ENCODE measurements around the gene IGSF1. TPM values are rescaled to one million over a fixed set of nuclear protein-coding genes. Genes with fewer than 3 reads are reported as not detected.
"Not testable (repeated sequence)": the region's sequence is repeated elsewhere in the genome, so short reads cannot be mapped to it uniquely, and the experiment has no call there.

The IGSF1 gene
- total RNA-seq, 2 donors from 2014 or later = 2.4 to 4.1 TPM

DNA sequence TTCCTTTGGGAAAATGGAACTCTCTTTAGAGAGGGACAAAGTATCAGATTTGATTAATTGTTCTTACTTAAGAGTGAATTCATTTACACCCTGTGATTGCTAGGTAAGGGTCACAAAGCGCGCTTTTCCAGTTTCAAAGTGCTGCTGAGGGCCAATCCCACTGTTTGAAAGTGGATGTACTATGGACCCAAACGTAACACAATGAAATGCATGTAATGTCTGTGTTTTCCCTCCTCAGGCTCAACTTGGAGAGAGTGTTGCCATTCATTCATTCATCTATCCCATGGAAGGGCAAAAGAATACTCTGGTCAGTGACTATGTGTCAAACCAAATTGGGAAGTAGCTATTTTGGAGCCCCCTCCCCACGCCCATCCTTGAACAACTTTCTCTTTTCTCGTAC is 16.1 kb downstream of the IGSF1 start:
- intact Hi-C loops (cut with DNase I) = no loop called here
- no peak for ATAC-seq
- DNase-seq = no peak

- ATAC-seq (no peak), DNase-seq (no peak)
- intact Hi-C loops (cut with DNase I) = no loop called here
Measured at GRCh38 chrX:131271826-131272225, 17.3 kb downstream of the IGSF1 start.

DNA sequence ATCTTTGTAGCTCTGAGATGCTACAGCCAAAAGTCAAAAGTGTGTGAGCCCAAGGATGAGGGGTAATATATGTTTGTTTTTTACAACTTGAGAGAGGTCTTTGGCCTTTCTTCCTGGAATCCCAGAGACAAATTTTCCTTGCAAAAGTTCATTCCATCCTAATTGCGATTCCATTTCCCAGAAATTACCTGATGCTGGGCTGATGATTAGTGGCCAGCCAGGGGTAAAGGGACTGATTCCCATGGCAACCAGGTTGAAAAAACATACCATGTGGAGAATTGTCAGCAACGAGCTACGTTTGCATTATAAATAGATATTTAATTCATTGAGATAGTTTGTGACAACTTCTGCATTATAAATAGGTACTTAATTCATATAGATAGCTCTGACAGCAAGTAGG is 17.8 kb downstream of the IGSF1 start:
- intact Hi-C loops (cut with DNase I) = no loop called here
- ATAC-seq (no peak), DNase-seq (no peak)

- no peak for DNase-seq
- intact Hi-C loops (cut with DNase I) = no loop called here
- ATAC-seq = no peak
Measured at GRCh38 chrX:131270080-131270479, 19.0 kb downstream of the IGSF1 start.

DNA sequence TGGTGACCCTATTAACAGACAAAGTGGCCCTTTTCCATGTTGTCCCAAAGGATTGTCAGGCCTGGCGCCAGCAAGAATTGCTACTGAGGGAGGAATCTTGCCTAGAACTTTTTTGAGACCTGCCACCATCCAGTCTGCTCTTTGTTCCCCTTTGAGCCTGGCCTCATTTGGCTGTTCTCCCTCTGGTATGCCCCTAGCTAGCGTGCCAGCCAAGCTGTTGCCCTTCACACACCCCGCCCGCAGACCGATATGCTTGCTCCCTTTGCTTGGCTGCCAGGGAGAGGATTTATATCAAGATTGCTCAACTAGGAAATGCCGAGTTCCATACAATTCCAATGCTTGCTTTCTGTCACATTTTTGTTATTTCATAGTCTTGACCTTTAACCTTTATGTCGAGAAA is 24.4 kb downstream of the IGSF1 start:
- DNase-seq = no peak
- ATAC-seq = peak in 1 of 2 donors; percentile 81
- intact Hi-C loops (cut with DNase I) = no loop called here

DNA sequence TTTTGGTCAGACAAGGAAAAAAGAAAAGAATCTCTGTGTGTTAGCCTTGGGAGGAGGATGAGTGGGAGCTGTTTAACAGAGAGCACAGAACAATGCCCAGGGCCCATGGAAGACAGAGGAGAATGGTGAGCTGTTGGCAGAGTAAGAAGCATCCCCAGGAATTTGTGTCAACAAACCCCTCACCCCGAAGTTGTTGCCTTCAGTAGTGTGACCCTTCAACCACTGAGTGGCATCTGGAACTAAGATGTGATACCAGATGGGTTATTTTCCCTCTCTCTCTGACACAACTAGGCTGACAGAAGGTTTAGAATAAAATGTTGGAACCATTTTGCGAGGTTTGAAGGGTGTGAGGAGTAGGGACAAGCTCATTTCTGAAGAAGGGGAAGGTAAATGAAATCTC is 25.1 kb downstream of the IGSF1 start:
- DNase-seq (no peak), ATAC-seq (no peak)
- intact Hi-C loops (cut with DNase I) = no loop called here

GRCh38 chrX:131262738-131263679 is 26.1 kb downstream of the IGSF1 start:
- ATAC-seq (no peak), DNase-seq (no peak)
- intact Hi-C loops (cut with DNase I) = no loop called here

DNA sequence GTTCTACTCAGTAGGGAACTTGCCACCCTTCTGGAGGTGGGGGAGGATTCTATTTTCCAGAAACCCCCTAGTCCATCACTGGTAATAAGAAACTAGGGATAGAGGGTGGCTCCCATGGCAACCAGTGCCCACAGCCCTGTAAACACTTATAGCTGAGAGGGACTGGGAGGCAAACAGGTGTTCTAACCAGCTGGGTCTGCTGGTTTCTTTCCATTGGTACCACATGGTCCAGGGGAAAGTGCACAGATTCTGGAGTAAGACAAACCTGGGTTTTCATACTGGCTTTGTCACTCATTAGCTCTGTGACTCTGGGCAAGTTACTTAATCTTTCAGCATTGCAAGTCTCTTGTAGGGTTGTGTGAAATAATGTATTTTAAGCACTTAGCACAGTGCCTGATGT is 26.9 kb downstream of the IGSF1 start:
- intact Hi-C loops (cut with DNase I) = no loop called here
- no peak for ATAC-seq
- DNase-seq = no peak

- DNase-seq = no peak
- intact Hi-C loops (cut with DNase I) = no loop called here
- ATAC-seq = no peak
Measured at GRCh38 chrX:131257367-131257766, 31.7 kb downstream of the IGSF1 start.

GRCh38 chrX:131250984-131251738 is 37.9 kb downstream of the IGSF1 start:
- DNase-seq; intact Hi-C loops (cut with DNase I); ATAC-seq: not testable (repeated sequence)

- ATAC-seq (no peak), DNase-seq (no peak)
- intact Hi-C loops (cut with DNase I) = no loop called here
Measured at GRCh38 chrX:131239057-131239456, 50.0 kb downstream of the IGSF1 start.

- DNase-seq = no peak
- ATAC-seq = no peak
- intact Hi-C loops (cut with DNase I) = no loop called here
Measured at GRCh38 chrX:131237363-131237762, 51.7 kb downstream of the IGSF1 start.

- DNase-seq = no peak
- no peak for ATAC-seq
- intact Hi-C loops (cut with DNase I) = no loop called here
Measured at GRCh38 chrX:131235768-131236545, 53.1 kb downstream of the IGSF1 start.

- intact Hi-C loops (cut with DNase I) = no loop called here
Measured at GRCh38 chrX:131227608-131228007, 61.5 kb downstream of the IGSF1 start.

DNA sequence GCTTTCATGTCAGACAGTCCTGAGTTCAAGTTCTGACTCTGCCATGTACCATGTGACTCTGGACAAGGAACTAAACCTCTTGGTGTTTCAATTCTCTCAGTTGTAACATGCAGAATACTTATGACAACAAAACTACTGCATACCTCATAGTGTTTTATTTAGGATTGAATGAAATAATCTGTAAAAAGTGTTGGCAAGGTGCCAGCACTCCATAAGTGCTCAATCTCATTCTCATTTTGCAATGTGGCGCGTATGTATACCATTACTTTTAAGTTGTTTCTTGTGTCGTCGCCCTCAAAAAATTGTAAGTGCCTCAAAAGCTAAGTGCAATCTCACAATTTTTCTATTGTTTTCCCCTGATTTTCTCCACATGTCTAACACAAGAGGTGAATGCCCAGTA is 62.5 kb downstream of the IGSF1 start:
- no peak for ATAC-seq
- no peak for DNase-seq
- intact Hi-C loops (cut with DNase I) = no loop called here

More at GRCh38 chrX:131227608-131228007, 61.5 kb downstream of the IGSF1 start:
- ATAC-seq (no peak), DNase-seq (no peak)

DNA sequence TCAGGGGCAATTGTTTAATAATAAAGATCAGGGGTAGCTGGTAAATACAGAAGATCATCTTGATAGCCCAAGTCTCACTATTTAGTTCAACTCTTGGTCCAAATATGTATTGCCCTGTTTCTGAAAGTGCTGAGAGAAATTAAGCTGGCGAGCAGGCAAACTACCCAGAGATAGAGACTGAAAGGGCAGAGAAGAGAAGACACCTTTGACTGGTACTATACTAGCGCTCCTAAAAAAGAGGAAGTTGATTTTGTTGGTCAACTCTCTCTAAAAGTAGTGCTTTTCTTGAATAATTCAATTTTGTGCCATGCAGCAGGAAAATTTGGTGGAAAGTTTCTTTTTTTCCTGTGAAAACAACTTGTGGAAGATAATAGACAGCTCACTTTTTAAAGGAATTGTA is 64.0 kb downstream of the IGSF1 start:
- intact Hi-C loops (cut with DNase I) = no loop called here
- ATAC-seq (no peak), DNase-seq (no peak)
